Measurements from ENCODE around the gene KCNG2.

The KCNG2 gene

DNA sequence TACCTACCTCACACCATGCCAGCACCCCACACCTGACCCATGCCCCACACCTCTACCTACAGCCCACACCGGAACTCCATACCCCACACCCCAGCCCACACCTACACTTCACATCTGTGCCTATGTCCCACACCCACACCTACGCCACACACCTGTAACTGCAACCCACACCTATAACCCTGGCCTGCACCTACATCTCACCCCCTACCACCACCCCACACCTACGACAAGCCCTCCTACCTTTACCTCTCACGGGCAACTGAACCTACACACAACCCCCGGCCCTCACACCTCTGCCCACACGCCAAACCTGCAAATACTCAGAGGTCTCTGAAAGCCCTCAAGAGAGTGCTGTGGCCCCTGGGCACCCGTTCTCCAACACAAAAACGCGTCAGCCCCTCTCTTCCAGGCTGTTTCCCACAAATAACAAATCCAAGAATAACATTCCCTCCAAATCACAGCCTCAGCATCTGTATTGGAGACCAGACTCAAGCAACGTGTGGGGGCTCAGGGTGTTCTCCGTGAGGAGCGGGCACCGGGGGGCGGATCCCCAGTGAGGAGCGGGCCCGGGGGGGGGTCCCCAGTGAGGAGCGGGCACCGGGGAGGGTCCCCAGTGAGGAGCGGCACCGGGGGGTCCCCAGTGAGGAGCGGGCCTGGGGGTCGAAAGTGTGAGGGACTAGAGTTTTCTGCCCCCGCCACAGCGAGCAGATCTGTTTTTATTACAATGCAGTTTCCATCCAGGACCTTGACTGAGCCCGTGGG is 120.3 kb downstream of the KCNG2 start:
- no peak overlapping the region for H3K4me3 ChIP-seq (ENCODE audit: low read length)
- no peak for DNase-seq (ENCODE audit: low read depth)
- TF ChIP-seq, protein P1, sequence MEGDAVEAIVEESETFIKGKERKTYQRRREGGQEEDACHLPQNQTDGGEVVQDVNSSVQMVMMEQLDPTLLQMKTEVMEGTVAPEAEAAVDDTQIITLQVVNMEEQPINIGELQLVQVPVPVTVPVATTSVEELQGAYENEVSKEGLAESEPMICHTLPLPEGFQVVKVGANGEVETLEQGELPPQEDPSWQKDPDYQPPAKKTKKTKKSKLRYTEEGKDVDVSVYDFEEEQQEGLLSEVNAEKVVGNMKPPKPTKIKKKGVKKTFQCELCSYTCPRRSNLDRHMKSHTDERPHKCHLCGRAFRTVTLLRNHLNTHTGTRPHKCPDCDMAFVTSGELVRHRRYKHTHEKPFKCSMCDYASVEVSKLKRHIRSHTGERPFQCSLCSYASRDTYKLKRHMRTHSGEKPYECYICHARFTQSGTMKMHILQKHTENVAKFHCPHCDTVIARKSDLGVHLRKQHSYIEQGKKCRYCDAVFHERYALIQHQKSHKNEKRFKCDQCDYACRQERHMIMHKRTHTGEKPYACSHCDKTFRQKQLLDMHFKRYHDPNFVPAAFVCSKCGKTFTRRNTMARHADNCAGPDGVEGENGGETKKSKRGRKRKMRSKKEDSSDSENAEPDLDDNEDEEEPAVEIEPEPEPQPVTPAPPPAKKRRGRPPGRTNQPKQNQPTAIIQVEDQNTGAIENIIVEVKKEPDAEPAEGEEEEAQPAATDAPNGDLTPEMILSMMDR (conservative IDR thresholded peaks at IDR 0.05; ENCODE audit: low read depth, low read length): no peak

DNA sequence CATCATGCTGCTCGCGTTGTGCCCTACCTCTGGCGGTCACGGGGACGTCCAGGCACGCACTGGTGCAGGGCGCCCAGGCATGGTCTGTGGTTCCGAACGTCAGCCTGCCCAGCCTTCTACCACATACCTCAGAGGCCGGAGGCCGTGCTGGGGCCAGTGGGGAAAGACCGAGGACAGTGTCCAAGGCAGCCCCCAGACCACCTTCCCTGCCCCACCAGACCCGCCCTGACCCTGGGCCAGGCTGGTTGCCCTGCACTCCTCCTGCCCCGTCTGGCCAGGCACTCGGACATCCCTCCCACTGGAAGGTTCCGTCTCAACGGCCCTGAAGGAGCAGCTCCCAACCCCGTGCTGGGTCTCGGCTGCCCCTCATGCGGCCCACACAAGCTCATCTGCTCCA is 120.9 kb downstream of the KCNG2 start:
- no peak overlapping the region for H3K4me3 ChIP-seq (ENCODE audit: low read length)
- TF ChIP-seq, protein P1 (conservative IDR thresholded peaks at IDR 0.05; ENCODE audit: low read depth, low read length): no peak
- DNase-seq (ENCODE audit: low read depth): no peak

DNA sequence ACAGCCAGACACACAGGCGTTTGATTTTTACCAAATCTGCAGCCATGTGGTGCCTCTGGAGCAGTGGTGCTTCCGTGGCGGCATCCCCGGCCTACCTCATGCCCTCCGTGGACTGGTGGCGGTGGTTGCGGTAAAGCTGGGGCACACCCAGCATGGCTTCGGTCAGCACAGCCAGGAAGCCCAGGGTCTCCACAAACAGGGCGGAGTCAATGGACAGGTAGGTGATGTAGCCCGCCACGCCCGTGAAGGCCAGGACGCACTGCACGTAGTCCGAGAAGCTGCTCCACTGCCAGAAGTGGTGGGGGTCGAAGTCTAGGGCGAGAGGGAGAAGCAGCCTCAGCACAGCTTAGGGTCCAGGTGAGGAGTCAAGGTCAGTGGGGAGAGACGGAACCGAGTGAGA is 121.4 kb downstream of the KCNG2 start:
- TF ChIP-seq, protein P1 (conservative IDR thresholded peaks at IDR 0.05; ENCODE audit: low read depth, low read length): no peak
- no peak for DNase-seq (ENCODE audit: low read depth)
- H3K4me3 ChIP-seq (ENCODE audit: low read length): no peak overlapping the region

DNA sequence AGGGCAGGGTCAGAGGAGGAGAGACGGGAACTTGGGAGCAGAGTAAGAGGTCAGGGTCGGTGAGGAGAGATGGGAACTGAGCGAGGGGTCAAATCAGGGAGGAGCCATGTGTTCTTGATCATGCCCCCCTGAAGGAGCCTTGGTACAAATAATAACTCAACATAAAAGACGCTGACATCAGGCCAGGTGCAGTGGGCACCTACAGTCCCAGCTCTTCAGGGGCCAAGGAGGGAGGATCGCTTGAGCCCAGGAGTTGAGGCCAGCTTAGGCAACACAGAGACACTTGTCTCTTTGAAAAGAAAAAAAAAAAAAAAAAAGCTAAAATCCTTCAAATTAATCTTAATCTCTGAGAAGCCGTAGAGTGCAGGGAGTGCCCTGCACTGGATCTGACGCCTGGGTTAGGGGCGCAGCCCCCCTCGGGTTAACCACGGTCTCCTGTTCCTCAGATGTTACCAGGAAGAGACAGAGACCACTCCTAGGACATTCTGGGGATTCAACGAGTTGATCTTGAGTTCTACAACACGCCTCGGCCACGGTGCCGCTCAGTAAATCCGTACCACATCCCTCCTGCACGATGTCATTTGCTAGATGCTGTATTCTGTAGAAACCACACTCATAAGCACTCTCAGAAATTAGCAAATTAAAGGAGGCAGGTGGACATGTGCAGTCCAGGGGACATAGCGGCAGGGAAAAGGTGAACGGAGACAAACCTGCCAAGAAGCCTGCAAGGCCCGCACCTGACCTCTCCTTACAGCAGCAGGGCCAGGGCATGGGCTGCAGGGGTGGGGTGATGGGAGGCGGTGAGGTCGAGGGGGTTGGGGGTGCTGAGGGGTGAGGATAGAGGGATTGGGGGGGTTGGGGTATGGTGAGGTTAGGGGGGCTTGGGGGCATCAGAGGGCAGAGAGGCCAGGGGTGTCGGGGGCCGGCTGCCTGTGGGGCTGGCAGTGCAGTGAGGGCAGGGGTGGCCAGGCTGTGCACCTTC is 124.5 kb downstream of the KCNG2 start:
- DNase-seq (ENCODE audit: low read depth): no peak
- no peak overlapping the region for H3K4me3 ChIP-seq (ENCODE audit: low read length)
- TF ChIP-seq, protein P1 (conservative IDR thresholded peaks at IDR 0.05; ENCODE audit: low read depth, low read length): no peak

DNA sequence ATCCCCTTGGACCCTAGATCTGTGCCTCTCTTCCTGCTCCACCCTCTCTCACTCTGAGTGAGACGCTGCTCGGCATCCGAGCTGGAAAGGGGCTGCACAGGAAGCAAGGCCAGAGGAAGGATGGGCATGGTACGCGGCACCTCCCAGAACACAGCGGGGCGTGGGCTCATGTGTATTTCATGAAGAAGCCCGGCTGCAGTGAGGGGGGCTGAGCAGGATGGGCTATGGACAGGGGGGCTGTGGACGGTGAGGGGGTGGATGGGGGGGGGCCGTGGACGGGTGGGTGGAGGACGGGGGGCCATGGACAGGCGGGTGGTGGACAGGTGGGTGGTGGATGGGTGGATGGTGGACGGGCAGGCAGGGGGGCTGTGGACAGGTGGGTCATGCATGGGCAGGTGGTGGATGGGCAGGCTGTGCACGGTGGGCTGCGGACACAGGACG is 125.3 kb downstream of the KCNG2 start:
- DNase-seq (ENCODE audit: low read depth): no peak
- TF ChIP-seq, protein P1 (conservative IDR thresholded peaks at IDR 0.05; ENCODE audit: low read depth, low read length): no peak
- H3K4me3 ChIP-seq (ENCODE audit: low read length): no peak overlapping the region

DNA sequence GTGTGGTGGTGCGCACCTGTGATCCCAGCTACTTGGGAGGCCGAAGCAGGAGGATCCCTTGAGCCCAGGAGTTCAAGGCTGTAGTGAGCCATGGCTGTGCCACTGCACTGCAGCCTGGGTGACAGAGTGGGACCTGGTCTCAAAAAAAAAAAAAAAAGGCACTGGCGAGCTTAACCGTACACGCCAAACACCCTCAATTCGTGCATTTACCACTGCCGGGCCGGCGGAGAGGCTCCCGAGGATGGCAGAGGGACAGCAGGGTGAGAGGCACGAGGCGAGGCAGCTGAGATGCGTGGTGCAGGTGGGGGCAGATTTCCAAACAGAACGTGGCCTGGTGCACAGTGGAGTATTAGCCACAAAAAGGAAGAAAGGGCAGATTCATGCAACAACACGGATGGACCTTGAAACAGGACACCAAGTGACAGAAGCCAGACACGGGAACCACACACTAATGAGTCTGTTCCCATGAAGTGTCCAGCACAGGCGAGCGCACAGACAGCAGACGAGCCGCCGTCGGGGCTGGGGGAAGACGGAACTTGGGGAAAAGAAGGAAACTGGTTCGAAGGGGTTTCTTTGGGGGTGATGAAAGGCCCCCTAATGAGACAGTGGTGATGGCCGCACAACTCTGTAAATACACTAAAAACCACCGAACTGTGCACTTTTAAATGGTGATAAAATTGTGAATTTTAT is 126.3 kb downstream of the KCNG2 start:
- no peak overlapping the region for H3K4me3 ChIP-seq (ENCODE audit: low read length)
- TF ChIP-seq, protein P1 (conservative IDR thresholded peaks at IDR 0.05; ENCODE audit: low read depth, low read length): no peak
- DNase-seq (ENCODE audit: low read depth): no peak

Data from retinal pigment epithelial cell (primary cell).